WERI-Rb-1 (cell line): ENCODE measurements around the gene OXCT1.
A peak's percentile ranks its signal among the peaks of the same experiment; 100 is the strongest.
"Not testable (repeated sequence)": the region's sequence is repeated elsewhere in the genome, so short reads cannot be mapped to it uniquely, and the experiment has no call there.

Experiments
- DNase-seq: peaks from one replicate; pipeline ENCODE4 v3.0.0-alpha.2; 2020
- H3K27ac ChIP-seq: fragments of 250-450 bp; sonication (Bioruptor Pico); 2 replicates; pipeline ENCODE4 v1.5.1; 2020; ENCODE audit warnings: mild to moderate bottlenecking, moderate library complexity
- H3K27me3 ChIP-seq: fragments of 250-450 bp; sonication (Bioruptor Pico); 2 replicates; pipeline ENCODE4 v1.5.1; 2021; ENCODE audit warnings: mild to moderate bottlenecking, low read depth, moderate library complexity; ENCODE audit not compliant: insufficient read depth, severe bottlenecking
- H3K36me3 ChIP-seq: fragments of 250-450 bp; sonication (Bioruptor Pico); 2 replicates; pipeline ENCODE4 v1.5.1; 2020; ENCODE audit warnings: mild to moderate bottlenecking, moderate library complexity
- H3K4me3 ChIP-seq: 2 replicates; pipeline ENCODE4 v1.5.1; 2011; ENCODE audit warnings: low read depth, mild to moderate bottlenecking, control low read depth, low read length
- H3K9me3 ChIP-seq: fragments of 250-450 bp; sonication (Bioruptor Pico); 2 replicates; pipeline ENCODE4 v1.5.1; 2021; ENCODE audit warnings: mild to moderate bottlenecking, moderate library complexity; ENCODE audit not compliant: severe bottlenecking
- TF ChIP-seq, protein P1 (sequence below): IDR thresholded peaks from 2 replicates; pipeline ENCODE4 v1.5.1; 2011; ENCODE audit warnings: low read depth, mild to moderate bottlenecking, control low read depth, inconsistent platforms, low read length

The OXCT1 gene

DNA sequence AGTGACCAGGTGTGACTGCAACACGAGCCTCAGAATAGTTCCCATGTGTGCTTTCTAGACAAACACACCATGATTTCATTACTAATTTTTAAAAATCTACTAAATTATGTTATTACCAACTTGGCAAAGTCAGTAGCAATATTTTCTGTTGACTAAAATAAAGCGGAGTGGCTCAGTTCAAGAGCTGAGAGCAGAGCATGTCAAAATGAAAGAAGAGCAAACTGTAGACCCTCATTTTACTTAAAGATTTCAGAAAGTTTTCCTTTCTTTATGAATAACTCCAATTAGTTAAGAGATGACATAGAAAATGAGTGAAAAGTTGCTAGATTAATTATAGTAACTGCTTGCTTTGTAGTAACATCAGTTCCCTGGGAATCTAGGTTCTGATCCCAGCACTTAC is 17.9 kb downstream of the OXCT1 start:
- TF ChIP-seq, protein P1, sequence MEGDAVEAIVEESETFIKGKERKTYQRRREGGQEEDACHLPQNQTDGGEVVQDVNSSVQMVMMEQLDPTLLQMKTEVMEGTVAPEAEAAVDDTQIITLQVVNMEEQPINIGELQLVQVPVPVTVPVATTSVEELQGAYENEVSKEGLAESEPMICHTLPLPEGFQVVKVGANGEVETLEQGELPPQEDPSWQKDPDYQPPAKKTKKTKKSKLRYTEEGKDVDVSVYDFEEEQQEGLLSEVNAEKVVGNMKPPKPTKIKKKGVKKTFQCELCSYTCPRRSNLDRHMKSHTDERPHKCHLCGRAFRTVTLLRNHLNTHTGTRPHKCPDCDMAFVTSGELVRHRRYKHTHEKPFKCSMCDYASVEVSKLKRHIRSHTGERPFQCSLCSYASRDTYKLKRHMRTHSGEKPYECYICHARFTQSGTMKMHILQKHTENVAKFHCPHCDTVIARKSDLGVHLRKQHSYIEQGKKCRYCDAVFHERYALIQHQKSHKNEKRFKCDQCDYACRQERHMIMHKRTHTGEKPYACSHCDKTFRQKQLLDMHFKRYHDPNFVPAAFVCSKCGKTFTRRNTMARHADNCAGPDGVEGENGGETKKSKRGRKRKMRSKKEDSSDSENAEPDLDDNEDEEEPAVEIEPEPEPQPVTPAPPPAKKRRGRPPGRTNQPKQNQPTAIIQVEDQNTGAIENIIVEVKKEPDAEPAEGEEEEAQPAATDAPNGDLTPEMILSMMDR, result no peak
- H3K36me3 ChIP-seq, result peaks cover 40% of the 10 kb centered on the region
- no peak overlapping the region for H3K27ac ChIP-seq
- H3K4me3 ChIP-seq, result no peak overlapping the region
- DNase-seq, result no peak
- H3K27me3 ChIP-seq, result no peaks in the 10 kb centered on the region
- no peaks in the 10 kb centered on the region for H3K9me3 ChIP-seq

DNA sequence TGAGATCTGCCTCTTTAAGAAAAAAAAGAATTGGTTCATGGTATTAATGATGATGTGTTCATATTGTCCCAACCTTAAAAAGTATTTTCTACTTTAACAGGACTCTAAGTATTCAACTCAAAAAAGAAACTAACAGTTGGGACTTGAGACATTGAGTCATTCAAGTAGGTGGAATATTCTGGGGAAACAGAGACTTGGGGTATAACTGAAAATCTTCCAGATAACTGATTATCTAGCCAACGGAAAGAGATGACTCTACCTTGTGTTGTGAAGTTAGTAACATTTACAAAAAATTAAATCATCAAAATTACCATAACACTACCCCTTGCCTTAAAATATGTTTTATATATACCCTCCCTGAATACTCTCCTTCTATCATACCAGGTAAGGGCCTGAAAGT is 19.1 kb downstream of the OXCT1 start:
- no peak overlapping the region for H3K27ac ChIP-seq
- peaks cover 42% of the 10 kb centered on the region for H3K36me3 ChIP-seq

DNA sequence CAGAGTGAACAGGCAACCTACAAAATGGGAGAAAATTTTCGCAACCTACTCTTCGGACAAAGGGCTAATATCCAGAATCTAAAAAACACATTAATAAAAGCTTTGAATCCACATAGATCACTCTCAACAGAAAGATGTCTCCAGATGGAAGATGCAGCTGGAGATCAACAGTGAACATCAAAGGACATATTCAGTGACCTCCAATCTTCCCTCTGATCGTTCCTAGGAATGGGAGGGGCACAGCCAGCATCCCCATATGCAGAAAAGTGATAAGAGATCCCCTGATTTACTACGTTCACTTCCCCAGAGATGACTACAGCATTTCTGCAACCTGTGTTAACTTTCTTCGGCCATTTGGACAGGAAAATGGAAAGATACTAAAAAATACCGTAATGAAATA is 21.2 kb downstream of the OXCT1 start:
- Histone ChIP-seq H3K9me3 (no peaks in the 10 kb centered on the region), H3K36me3 (peaks cover 37% of the 10 kb centered on the region), H3K27me3 (no peaks in the 10 kb centered on the region), H3K27ac (no peak overlapping the region), H3K4me3 (no peak overlapping the region)
- DNase-seq, result no peak
- TF ChIP-seq, protein P1, result no peak

More for the DNA sequence above, 19.1 kb downstream of the OXCT1 start:
- no peaks in the 10 kb centered on the region for H3K27me3 ChIP-seq
- no peak overlapping the region for H3K4me3 ChIP-seq
- no peaks in the 10 kb centered on the region for H3K9me3 ChIP-seq
- DNase-seq, result no peak
- TF ChIP-seq, protein P1, result no peak

DNA sequence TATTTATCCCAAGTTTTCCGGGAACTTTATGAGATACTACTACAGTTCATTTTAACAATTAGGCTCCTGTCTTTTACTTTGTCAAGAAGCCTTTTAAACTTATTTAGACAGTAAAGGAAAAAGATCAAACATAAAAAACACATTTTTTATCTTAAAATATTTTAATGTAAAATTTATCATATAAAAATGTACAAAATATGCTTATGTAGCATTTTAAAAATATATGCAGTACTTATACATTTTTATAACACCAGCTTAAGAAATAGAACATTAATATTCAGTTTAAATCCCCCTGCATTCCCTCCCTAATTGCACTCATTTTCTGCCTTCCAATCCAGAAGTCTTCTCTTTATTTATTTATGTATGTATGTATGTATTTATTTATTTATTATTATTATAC is 24.5 kb downstream of the OXCT1 start:
- not testable (repeated sequence) for H3K27me3 ChIP-seq, H3K27ac ChIP-seq, H3K9me3 ChIP-seq, DNase-seq, H3K4me3 ChIP-seq
- H3K36me3 ChIP-seq, result peaks cover 17% of the 10 kb centered on the region

DNA sequence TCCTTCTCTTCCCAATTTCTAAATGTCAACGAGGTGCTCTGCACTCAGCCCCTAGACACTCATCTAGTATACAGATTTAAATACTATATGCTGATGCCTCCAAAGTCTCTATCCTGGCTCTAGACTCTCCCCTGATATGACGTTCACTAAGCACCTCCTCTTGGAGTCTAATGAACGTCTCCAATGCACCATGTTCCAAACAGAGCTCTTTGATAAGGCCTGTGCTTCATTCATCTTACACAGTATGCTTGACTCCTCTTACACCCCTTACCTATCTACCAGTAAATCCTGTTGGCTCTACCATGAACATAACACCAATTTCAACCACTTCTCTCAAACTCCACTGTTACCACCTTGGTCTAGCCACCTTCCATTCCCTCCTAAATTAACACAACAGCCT is 25.7 kb downstream of the OXCT1 start:
- TF ChIP-seq, protein P1, result no peak
- peaks cover 10% of the 10 kb centered on the region for H3K36me3 ChIP-seq
- no peaks in the 10 kb centered on the region for H3K27me3 ChIP-seq
- no peaks in the 10 kb centered on the region for H3K9me3 ChIP-seq
- no peak overlapping the region for H3K27ac ChIP-seq
- no peak for DNase-seq
- no peak overlapping the region for H3K4me3 ChIP-seq

DNA sequence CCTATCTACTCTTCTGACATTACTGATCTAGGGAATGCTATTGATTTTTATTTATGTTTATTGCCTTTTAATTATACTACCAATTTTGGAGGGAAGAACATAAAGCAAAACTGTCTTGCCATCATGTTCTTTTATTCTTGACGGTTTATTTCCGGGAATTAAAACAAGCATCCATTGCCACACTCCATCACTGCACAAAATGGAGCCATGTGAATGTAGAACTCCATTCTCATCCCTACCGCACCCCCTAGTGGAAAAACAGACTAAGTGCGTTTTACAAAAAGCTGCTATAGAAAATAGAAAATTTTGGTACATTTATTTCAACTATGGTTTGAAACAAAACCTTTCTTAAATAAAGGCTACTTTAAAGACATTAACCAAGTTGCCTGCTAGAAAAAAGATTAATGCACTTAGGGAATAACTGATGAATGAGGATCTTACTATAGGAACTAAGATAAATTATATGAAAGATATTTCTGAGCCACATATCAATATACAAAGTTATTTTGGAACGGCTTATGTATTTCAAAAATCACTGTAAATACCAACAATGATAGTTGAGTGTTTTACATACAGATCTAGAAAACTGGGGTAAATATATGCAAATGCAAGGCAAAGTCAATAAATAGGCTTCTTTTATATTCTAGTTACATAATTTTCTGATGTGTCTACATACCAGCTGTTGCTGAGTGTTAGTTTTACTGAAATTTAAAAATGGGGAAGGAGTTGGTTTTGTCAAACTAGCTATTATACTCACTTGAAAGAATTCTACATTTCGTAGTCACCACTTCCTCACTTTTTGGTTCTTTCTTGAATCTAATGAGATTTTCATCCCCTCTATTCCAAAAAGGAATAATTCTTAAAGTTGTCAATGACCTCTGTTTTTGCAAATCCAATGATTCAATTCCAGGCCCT is 26.5 kb downstream of the OXCT1 start:
- Histone ChIP-seq H3K36me3 (peaks cover 3% of the 10 kb centered on the region; the same call in 1 of the 2 replicates), H3K27ac (no peak overlapping the region), H3K4me3 (no peak overlapping the region), H3K9me3 (no peaks in the 10 kb centered on the region), H3K27me3 (no peaks in the 10 kb centered on the region)
- TF ChIP-seq, protein P1, result peak; percentile 57
- DNase-seq, result peak; percentile 27
